ENCODE results near the gene RIMBP2.

RIMBP2 gene

DNA sequence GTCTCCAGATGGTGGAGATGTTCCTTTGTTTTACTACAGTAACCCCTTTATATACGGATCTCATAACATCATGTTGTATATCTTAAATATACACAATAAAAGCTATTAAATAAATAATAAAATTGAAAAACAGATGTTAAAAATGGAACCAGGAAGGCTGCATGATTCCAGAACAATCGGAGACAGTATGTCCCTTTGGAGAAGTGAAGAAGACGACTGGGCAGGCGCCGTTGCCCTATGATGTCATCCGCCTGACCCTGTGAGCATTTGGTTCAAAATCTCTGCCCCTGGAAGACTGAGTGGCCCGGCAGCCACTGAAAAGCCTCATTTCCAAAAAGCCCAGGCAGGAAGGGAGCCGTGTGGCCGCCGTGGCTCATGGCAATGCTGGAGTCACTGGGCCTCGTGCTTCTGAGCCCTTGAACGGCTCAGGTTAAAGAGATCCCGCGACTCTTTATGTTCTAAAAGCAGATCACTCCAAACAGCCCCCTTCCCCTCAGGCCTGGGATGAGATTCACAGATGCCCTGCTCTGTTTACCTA is 30.8 kb downstream of the RIMBP2 start:
- no peak overlapping the region for H3K4me2 ChIP-seq
- no peaks in the 10 kb centered on the region for H3K4me1 ChIP-seq (ENCODE audit: low read depth, poor library complexity, severe bottlenecking)
- H2AFZ ChIP-seq (ENCODE audit: low read depth) = no peak overlapping the region
- no peak overlapping the region for H3K9ac ChIP-seq
- no peak overlapping the region for H3K27ac ChIP-seq
- no peaks in the 10 kb centered on the region for H3K79me2 ChIP-seq (ENCODE audit: insufficient read depth, low read depth)
- no peaks in the 10 kb centered on the region for H4K20me1 ChIP-seq (ENCODE audit: insufficient read depth)
- TF ChIP-seq, protein P1, sequence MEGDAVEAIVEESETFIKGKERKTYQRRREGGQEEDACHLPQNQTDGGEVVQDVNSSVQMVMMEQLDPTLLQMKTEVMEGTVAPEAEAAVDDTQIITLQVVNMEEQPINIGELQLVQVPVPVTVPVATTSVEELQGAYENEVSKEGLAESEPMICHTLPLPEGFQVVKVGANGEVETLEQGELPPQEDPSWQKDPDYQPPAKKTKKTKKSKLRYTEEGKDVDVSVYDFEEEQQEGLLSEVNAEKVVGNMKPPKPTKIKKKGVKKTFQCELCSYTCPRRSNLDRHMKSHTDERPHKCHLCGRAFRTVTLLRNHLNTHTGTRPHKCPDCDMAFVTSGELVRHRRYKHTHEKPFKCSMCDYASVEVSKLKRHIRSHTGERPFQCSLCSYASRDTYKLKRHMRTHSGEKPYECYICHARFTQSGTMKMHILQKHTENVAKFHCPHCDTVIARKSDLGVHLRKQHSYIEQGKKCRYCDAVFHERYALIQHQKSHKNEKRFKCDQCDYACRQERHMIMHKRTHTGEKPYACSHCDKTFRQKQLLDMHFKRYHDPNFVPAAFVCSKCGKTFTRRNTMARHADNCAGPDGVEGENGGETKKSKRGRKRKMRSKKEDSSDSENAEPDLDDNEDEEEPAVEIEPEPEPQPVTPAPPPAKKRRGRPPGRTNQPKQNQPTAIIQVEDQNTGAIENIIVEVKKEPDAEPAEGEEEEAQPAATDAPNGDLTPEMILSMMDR (conservative IDR thresholded peaks at IDR 0.05; ENCODE audit: low read depth, low read length) = no peak
- H3K4me3 ChIP-seq (IDR thresholded peaks at IDR 0.05; ENCODE audit: insufficient read depth, low read depth, low read length) = no peak overlapping the region
- H3K36me3 ChIP-seq (ENCODE audit: insufficient read depth) = no peaks in the 10 kb centered on the region
- H3K27me3 ChIP-seq (ENCODE audit: insufficient read depth, low read depth) = no peaks in the 10 kb centered on the region

GRCh38 chr12:130683811-130684210 is 32.3 kb downstream of the RIMBP2 start:
- no peak overlapping the region for H3K9ac ChIP-seq
- H3K27ac ChIP-seq = no peak overlapping the region
- H3K79me2 ChIP-seq (ENCODE audit: insufficient read depth, low read depth) = no peaks in the 10 kb centered on the region
- TF ChIP-seq, protein P1 (conservative IDR thresholded peaks at IDR 0.05; ENCODE audit: low read depth, low read length) = no peak
- no peaks in the 10 kb centered on the region for H4K20me1 ChIP-seq (ENCODE audit: insufficient read depth)
- no peaks in the 10 kb centered on the region for H3K27me3 ChIP-seq (ENCODE audit: insufficient read depth, low read depth)
- no peak overlapping the region for H2AFZ ChIP-seq (ENCODE audit: low read depth)
- no peaks in the 10 kb centered on the region for H3K36me3 ChIP-seq (ENCODE audit: insufficient read depth)
- H3K4me2 ChIP-seq = no peak overlapping the region
- no peak overlapping the region for H3K4me3 ChIP-seq (IDR thresholded peaks at IDR 0.05; ENCODE audit: insufficient read depth, low read depth, low read length)
- H3K4me1 ChIP-seq (ENCODE audit: low read depth, poor library complexity, severe bottlenecking) = no peaks in the 10 kb centered on the region

GRCh38 chr12:130683080-130683479 is 33.0 kb downstream of the RIMBP2 start:
- no peaks in the 10 kb centered on the region for H3K36me3 ChIP-seq (ENCODE audit: insufficient read depth)
- no peak overlapping the region for H2AFZ ChIP-seq (ENCODE audit: low read depth)
- no peaks in the 10 kb centered on the region for H3K4me1 ChIP-seq (ENCODE audit: low read depth, poor library complexity, severe bottlenecking)
- no peak overlapping the region for H3K27ac ChIP-seq
- no peaks in the 10 kb centered on the region for H3K27me3 ChIP-seq (ENCODE audit: insufficient read depth, low read depth)
- TF ChIP-seq, protein P1 (conservative IDR thresholded peaks at IDR 0.05; ENCODE audit: low read depth, low read length) = no peak
- no peak overlapping the region for H3K4me3 ChIP-seq (IDR thresholded peaks at IDR 0.05; ENCODE audit: insufficient read depth, low read depth, low read length)
- no peaks in the 10 kb centered on the region for H3K79me2 ChIP-seq (ENCODE audit: insufficient read depth, low read depth)
- H3K9ac ChIP-seq = no peak overlapping the region
- no peaks in the 10 kb centered on the region for H4K20me1 ChIP-seq (ENCODE audit: insufficient read depth)
- no peak overlapping the region for H3K4me2 ChIP-seq

DNA sequence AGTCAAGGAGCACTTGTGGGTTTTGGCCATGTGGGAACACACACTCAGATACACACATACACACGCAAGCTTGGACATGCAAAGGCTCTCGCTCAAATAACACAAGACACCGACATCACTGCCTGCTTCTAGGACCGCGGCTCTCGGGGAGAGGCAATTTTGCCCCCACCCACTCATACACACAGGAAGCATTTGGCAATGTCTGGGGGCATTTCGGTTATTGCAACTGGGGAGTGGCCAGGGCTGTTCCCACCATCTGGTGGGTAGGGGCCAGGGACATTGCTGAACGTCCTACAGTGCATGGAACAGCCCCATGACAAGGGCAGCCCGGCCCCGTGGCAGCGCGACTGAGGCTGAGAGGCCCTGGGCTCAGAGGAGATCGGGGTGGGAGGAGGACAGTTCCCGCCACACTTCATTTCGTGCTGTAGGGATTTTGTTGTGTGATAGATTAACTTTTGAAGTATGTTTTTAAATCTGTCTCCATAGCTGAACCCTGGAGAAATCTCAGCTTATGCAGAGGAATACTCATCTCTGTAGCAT is 35.6 kb downstream of the RIMBP2 start:
- H3K27ac ChIP-seq = no peak overlapping the region
- no peaks in the 10 kb centered on the region for H3K79me2 ChIP-seq (ENCODE audit: insufficient read depth, low read depth)
- no peaks in the 10 kb centered on the region for H4K20me1 ChIP-seq (ENCODE audit: insufficient read depth)
- no peak overlapping the region for H3K4me2 ChIP-seq
- H3K9ac ChIP-seq = no peak overlapping the region
- TF ChIP-seq, protein P1 (conservative IDR thresholded peaks at IDR 0.05; ENCODE audit: low read depth, low read length) = no peak
- H3K4me3 ChIP-seq (IDR thresholded peaks at IDR 0.05; ENCODE audit: insufficient read depth, low read depth, low read length) = no peak overlapping the region
- H3K27me3 ChIP-seq (ENCODE audit: insufficient read depth, low read depth) = no peaks in the 10 kb centered on the region
- no peaks in the 10 kb centered on the region for H3K36me3 ChIP-seq (ENCODE audit: insufficient read depth)
- no peak overlapping the region for H2AFZ ChIP-seq (ENCODE audit: low read depth)
- H3K4me1 ChIP-seq (ENCODE audit: low read depth, poor library complexity, severe bottlenecking) = no peaks in the 10 kb centered on the region
